Hippocampal formation (tissue), 2 donors: ENCODE results near the gene SYNC.
"Not testable (repeated sequence)": the region's sequence is repeated elsewhere in the genome, so short reads cannot be mapped to it uniquely, and the experiment has no call there.

Experiments used
- DNase-seq, 2 donors: peaks; one replicate each; lab custom pipeline; 2025; lab: John Stamatoyannopoulos, UW

Gene SYNC

DNA sequence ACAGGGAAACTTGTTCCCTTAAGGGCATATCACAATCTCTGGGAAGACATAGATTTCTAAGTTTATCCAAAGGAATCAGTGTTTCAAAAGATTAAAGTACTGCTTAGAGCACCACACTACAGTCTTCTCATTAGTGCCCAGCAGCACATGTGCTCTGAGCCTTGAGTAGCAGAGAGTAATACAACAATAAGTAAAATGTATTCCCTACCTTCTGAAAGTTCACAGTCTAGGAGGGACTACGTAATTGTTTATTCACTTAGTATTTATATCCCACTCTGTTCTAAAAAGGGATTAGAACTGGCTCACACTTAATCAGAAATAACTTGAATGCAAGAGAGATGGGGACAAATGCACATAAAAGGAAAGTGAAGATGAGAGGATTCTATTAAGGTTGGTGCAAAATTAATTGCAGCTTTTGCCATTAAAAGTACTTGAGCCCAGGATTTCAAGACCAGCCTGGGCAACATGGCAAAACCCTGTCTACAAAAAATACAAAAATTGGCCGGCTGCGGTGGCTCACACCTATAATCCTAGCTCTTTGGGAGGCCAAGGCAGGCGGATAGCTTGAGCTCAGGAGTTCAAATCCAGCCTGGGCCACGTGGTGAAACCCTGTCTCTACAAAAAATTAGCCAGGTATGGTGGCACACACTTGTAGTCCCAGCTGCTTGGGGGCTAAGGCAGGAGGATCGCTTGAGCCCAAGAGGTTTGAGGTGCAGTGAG, 9.0 kb downstream of the SYNC start:
- no peak for DNase-seq

GRCh38 chr1:32686387-32686786, 16.2 kb downstream of the SYNC start:
- DNase-seq = no peak

GRCh38 chr1:32685498-32685897, 17.1 kb downstream of the SYNC start:
- DNase-seq = no peak

DNA sequence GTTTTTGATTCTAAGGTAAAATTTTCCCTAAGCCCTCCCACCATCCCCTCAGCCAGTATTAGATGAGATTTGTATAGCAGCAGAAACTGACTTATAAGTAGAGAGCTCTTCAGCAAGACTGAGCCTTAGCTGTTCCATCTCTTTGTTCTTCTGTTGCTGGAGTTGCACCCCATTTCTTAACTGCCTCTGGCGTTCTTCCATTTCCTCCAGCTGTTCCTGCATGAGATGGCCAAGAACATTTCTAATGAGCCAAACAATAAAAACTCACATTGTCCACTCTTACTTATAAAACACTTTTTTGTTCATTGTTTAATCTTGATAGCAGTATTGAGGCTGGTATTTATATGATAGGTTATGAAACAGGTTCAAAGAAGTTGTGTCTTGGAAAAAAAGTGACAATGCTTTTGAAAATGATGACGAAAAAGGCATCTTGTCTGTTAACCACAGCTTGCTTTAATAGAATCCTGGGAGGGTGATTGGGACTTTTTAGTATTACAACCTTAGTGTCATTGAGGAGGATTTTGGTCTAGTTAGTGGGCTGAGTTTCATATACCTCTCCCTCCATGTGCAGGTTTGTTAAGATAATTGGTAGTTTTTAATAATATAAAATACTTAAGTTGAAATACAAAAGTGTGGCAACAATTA, 18.3 kb downstream of the SYNC start:
- DNase-seq = no peak

GRCh38 chr1:32683397-32683796, 19.2 kb downstream of the SYNC start:
- DNase-seq = no peak

GRCh38 chr1:32681999-32682398, 20.6 kb downstream of the SYNC start:
- no peak for DNase-seq

DNA sequence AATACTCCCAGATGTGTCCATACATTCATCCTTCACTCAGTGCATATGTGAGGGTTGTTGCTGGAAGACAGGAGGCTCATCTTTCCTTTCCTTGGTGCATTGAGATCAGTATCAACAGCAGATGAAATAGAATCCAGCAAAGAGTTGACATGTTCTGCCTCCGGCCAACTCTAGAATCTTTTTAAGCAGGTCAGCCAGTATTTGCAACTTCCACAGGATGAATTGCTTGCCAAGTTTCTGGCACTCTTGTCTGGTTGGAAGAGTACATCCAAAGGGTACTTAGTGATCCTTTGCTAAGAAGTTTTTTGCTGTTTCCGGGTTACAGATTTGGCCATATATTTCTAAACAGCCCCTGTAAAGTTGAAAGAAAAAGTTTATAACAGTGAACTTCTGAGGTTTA, 21.1 kb downstream of the SYNC start:
- no peak for DNase-seq

DNA sequence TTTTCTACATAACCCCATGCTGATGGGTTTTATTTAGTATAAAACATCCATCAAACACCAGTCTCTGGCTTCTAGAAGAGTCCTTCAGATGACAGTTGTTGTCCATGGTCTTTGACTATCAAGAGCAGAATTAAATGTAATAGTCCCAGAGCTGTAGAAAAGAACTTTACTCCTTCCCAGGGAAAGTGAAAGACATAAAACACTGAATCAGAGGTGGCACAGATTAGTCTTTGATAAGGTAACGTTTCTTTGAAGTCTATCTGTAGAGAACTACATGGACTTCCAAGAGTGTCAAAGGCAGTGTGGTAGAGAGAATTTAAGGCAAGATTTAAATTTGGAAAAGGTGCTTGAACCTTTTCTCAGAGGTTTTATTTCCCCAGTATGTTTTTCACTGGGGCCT, 21.9 kb downstream of the SYNC start:
- DNase-seq = no peak

DNA sequence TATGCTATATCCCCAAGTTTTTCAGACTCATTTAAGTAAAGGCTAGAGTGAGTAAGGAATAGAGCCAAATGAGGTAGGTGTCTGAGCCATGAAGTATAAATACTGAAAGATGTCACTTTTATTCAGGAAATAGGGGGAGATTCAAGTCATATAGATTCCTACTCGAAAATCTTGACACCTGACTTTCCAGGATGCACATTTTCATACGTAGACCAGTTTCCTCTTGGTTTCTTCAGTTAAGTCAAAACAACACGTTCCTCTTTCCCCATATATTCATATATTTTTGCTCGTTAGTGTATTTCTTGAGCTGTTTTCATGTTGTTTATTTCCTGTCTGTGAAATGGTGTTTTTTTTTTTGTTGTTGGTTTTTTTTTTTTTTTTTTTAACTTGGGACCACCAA, 22.6 kb downstream of the SYNC start:
- not testable (repeated sequence) for DNase-seq

DNA sequence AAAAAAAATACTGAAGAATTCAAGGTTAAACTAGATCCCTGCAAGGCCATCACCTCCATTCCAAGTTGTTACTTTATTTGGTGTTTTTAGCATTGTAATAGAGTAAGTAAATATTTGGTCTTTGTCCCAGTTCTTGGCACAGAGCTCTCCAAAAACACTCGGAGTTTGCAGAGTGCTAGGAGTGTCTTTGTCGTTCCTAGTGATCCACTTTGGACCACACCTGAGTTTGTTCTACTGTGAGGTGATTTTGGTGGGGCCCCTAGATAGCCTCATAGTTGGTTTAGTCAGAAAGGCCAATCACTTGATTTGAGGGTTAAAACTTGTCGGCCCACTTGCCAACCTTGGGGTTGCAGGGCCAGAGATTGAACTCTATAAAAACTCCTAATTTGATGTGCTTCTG, 25.6 kb downstream of the SYNC start:
- DNase-seq = no peak

- not testable (repeated sequence) for DNase-seq
These were observed 33.9 kb downstream of the SYNC start for GRCh38 chr1:32668716-32669115.

GRCh38 chr1:32666901-32667566, 35.5 kb downstream of the SYNC start:
- DNase-seq = no peak

DNA sequence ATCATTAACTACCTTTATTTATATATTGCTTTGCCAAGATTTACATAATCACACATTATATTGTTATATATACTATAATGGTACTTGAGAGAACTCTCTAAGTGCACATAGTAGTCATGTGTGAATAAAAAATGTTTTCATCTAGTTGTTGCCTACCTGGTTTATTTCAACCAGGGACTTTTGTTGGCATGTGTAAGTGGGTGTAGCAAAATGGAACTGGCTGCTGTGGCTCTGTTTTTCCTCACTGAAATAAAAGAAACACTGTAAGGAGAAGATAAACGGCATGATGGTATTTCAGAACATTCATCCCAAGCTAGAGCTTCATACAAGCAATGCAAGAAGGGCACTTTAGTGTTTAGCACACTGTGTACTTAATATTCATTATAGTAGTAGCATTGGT, 36.7 kb downstream of the SYNC start:
- no peak for DNase-seq

GRCh38 chr1:32659581-32659980, 43.0 kb downstream of the SYNC start:
- DNase-seq = no peak

GRCh38 chr1:32652244-32652962, 50.2 kb downstream of the SYNC start:
- no peak for DNase-seq

DNA sequence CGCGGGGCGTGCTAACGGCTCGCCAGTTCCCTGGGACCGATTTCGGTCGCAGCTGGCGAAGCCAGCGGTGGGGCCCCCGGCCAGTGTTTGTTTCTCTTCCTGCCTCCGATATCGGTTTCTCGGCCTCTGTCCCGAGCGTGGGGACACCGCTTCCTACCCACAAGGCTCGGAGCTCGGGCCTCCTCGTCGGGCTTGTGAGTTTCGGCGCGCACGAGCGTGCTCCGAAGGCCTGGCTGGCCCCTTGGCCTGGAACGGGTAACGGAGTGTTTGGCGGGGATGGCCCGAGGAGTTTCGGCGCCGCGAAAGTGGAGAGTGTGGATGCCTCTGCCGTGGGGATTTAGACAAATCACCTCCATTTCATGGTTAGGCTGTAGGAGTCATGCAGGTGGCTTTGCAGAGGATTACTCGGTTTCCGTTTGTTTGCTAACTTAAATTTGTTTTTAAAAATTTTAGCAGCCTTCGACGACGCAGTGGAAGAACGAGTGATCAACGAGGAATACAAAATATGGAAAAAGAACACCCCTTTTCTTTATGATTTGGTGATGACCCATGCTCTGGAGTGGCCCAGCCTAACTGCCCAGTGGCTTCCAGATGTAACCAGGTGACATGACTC, 51.0 kb downstream of the SYNC start:
- no peak for DNase-seq

GRCh38 chr1:32650752-32651460, 51.7 kb downstream of the SYNC start, which contains the start of gene RBBP4:
Gene RBBP4, plus strand, starts transcription at chr1:32651208. Its CDS starts 99 bp downstream, at chr1:32651307.
- peak; percentile 96 for DNase-seq

DNA sequence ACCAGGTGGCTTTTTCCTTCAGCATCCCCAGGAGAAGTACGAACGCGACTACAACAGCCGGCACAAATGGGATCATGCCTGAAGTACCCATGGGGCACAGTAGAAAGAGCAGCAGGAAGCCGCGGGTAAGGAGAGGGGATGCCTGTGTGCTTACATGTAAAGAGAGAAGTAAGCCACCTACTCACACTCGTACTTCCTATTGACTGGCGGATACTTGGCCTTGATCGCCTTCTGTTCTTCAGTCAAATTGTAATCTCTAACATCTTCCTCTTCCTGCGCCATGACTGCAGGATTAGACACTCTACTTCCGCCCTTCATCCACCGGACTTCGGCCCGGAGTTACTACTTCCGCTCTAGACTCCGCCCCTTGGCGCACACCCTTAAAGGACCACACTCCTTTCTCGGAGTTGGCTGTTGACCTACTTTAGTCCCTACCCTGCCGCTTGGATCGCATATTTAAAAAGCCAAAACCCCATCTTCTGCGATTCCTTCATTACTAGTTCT, 52.3 kb downstream of the SYNC start, which contains the start of gene ZBTB8OS:
ZBTB8OS (minus strand) TSS at position 303 of the 504 bp plus-strand sequence; CDS start at position 282, 21 bp downstream.
- DNase-seq = peak; percentile 80 to 94

GRCh38 chr1:32647308-32648134, 55.0 kb downstream of the SYNC start:
- DNase-seq = no peak

DNA sequence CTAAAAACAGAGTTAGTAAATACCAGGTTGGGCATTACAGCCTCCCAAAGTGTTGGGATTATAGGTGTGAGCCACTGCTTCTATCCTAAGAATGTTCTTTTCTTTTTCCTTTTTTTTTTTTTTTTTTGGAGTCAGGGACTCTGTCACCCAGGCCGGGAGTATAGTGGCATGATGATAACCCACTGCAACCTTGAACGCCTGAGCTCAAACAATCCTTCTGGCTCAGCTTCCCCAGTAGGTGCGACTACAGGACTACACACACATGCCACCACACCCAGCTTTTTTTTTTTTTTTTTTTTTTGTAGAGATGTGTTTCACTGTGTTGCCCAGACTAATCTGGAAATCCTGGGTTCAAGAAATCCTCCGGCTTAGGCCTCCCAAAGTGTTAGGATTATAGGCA, 58.1 kb downstream of the SYNC start:
- DNase-seq = no peak
